WTC11 (cell line): ENCODE measurements around the gene CCDC201. TPM values are rescaled to one million over a fixed set of nuclear protein-coding genes. Genes with fewer than 3 reads are reported as not detected.

Experiments
- ATAC-seq: fragments of 200-7000 bp; cut with Tn5 transposase; 2 replicates; pipeline ENCODE4 v1.10.0; 2021; ENCODE audit warnings: mild to moderate bottlenecking, moderate library complexity
- CTCF ChIA-PET: fragments of 300-600 bp; sonication (Branson Sonifier 250); formaldehyde crosslinking; loops from one replicate; lab custom pipeline; 2021; ENCODE audit warnings: antibody characterized with exemption; lab: Charles Lee
- POLR2A ChIA-PET: fragments of 350-600 bp; sonication (Branson Sonifier 250); formaldehyde crosslinking; loops from one replicate; lab custom pipeline; 2021; ENCODE audit warnings: antibody characterized with exemption; lab: Charles Lee
- DNase-seq: peaks from one replicate; pipeline ENCODE4 v3.0.0; 2021; ENCODE audit warnings: low spot score
- H3K27ac Mint-ChIP-seq: 2 replicates; pipeline ENCODE4 v1.8.0; 2021; ENCODE audit warnings: mixed read lengths
- H3K27me3 Mint-ChIP-seq: 2 replicates; pipeline ENCODE4 v1.8.0; 2021; ENCODE audit warnings: low read depth, mild to moderate bottlenecking, moderate library complexity, mixed read lengths
- H3K36me3 Mint-ChIP-seq: 2 replicates; pipeline ENCODE4 v1.8.0; 2021; ENCODE audit warnings: mixed read lengths
- H3K4me1 Mint-ChIP-seq: 2 replicates; pipeline ENCODE4 v1.8.0; 2022; ENCODE audit warnings: mixed read lengths
- H3K4me3 Mint-ChIP-seq: 2 replicates; pipeline ENCODE4 v1.8.0; 2021; ENCODE audit warnings: mild to moderate bottlenecking, moderate library complexity, mixed read lengths
- H3K9me3 Mint-ChIP-seq: 2 replicates; pipeline ENCODE4 v1.8.0; 2021; ENCODE audit warnings: mixed read lengths
- ATF1 ChIP-seq: sonication (generic); formaldehyde crosslinking; IDR thresholded peaks from 2 replicates; pipeline ENCODE4 v1.8.1; 2023; ENCODE audit warnings: mild to moderate bottlenecking, moderate library complexity, missing genetic modification reagents
- ESRRA ChIP-seq: sonication (generic); formaldehyde crosslinking; IDR thresholded peaks from 2 replicates; pipeline ENCODE4 v1.8.1; 2022; ENCODE audit warnings: mild to moderate bottlenecking, missing genetic modification reagents, borderline replicate concordance
- FOXP4 ChIP-seq: sonication (generic); formaldehyde crosslinking; IDR thresholded peaks from 2 replicates; pipeline ENCODE4 v1.8.0; 2022; ENCODE audit warnings: mild to moderate bottlenecking, missing genetic modification reagents
- GABPB1 ChIP-seq: sonication (generic); formaldehyde crosslinking; IDR thresholded peaks from 2 replicates; pipeline ENCODE4 v1.8.1; 2023; ENCODE audit warnings: mild to moderate bottlenecking, missing genetic modification reagents
- GRHL2 ChIP-seq: fragments of 250-450 bp; sonication (Bioruptor Pico); IDR thresholded peaks from 2 replicates; pipeline ENCODE4 v1.8.0; 2022; ENCODE audit warnings: mild to moderate bottlenecking, moderate library complexity; ENCODE audit not compliant: insufficient replicate concordance, severe bottlenecking
- NR1H2 ChIP-seq: sonication (generic); formaldehyde crosslinking; IDR thresholded peaks from 2 replicates; pipeline ENCODE4 v1.9.0; 2021; ENCODE audit warnings: mild to moderate bottlenecking, moderate library complexity, missing genetic modification reagents
- NR3C1 ChIP-seq: sonication (generic); formaldehyde crosslinking; conservative IDR thresholded peaks from 2 replicates; pipeline ENCODE4 v1.8.1; 2023; ENCODE audit warnings: low read depth, mild to moderate bottlenecking, missing genetic modification reagents
- PRRX2 ChIP-seq: fragments of 250-450 bp; sonication (Bioruptor Pico); IDR thresholded peaks from 2 replicates; pipeline ENCODE4 v1.8.0; 2021; ENCODE audit warnings: mild to moderate bottlenecking
- TCF7 ChIP-seq: sonication (generic); formaldehyde crosslinking; IDR thresholded peaks from 2 replicates; pipeline ENCODE4 v1.8.0; 2022; ENCODE audit warnings: mild to moderate bottlenecking, low read depth, missing genetic modification reagents, moderate library complexity
- TP53 ChIP-seq: sonication (generic); formaldehyde crosslinking; IDR thresholded peaks from 2 replicates; pipeline ENCODE4 v1.8.1; 2023; ENCODE audit warnings: mild to moderate bottlenecking, missing genetic modification reagents
- ZNF138 ChIP-seq: sonication (generic); formaldehyde crosslinking; conservative IDR thresholded peaks from 2 replicates; pipeline ENCODE4 v1.8.1; 2022; ENCODE audit warnings: mild to moderate bottlenecking, moderate library complexity, missing genetic modification reagents
- ZNF232 ChIP-seq: sonication (generic); formaldehyde crosslinking; IDR thresholded peaks from 2 replicates; pipeline ENCODE4 v1.8.0; 2022; ENCODE audit warnings: mild to moderate bottlenecking, missing genetic modification reagents
- ZNF281 ChIP-seq: sonication (generic); formaldehyde crosslinking; IDR thresholded peaks from 2 replicates; pipeline ENCODE4 v1.8.0; 2023; ENCODE audit warnings: mild to moderate bottlenecking, missing genetic modification reagents
- ZNF532 ChIP-seq: fragments of 250-450 bp; sonication (Bioruptor Pico); IDR thresholded peaks from 2 replicates; pipeline ENCODE4 v1.9.0; 2021; ENCODE audit warnings: mild to moderate bottlenecking, borderline replicate concordance
- total RNA-seq: library from RNA; stranded (reverse); gene quantifications from 3 replicates; pipeline ENCODE4 v1.2.3, GENCODE V29; 2021

The CCDC201 gene
- total RNA-seq, 1 experiment from 2014 or later, result not detected

GRCh38 chr7:45878457-45879144 lies 5.7 kb upstream of the CCDC201 start (continued):
- no peak for TF ChIP-seq ZNF281

- Mint-ChIP-seq H3K9me3 (peaks cover 40% of the 10 kb centered on the region), H3K27ac (no peak overlapping the region), H3K4me1 (0 out of 2 replicates have a peak, but pooled peaks cover 5% of the 10 kb centered on the region), H3K36me3 (peaks cover 25% of the 10 kb centered on the region), H3K27me3 (peaks cover 4% of the 10 kb centered on the region; the same call in 1 of the 2 replicates), H3K4me3 (no peak overlapping the region)
- CTCF ChIA-PET, result no interaction called here
- DNase-seq (no peak), ATAC-seq (no peak)
- TF ChIP-seq PRRX2 (CRISPR knock-in tag) (no peak), TCF7 (no peak), ZNF232 (no peak), ESRRA (no peak), ZNF532 (CRISPR knock-in tag) (no peak), FOXP4 (CRISPR knock-in tag) (no peak), ATF1 (CRISPR knock-in tag) (no peak), NR1H2 (CRISPR knock-in tag) (no peak), GRHL2 (CRISPR knock-in tag) (no peak), ZNF138 (CRISPR knock-in tag) (no peak)
- POLR2A ChIA-PET, result no interaction called here
These were observed 3.6 kb upstream of the CCDC201 start for GRCh38 chr7:45876519-45876918.

GRCh38 chr7:45874408-45875131 lies 1.7 kb upstream of the CCDC201 start:
- POLR2A ChIA-PET, result no interaction called here
- Mint-ChIP-seq H3K9me3 (peaks cover 39% of the 10 kb centered on the region), H3K27me3 (peaks cover 4% of the 10 kb centered on the region; the same call in 1 of the 2 replicates), H3K27ac (no peak overlapping the region), H3K4me3 (no peak overlapping the region), H3K36me3 (peaks cover 25% of the 10 kb centered on the region), H3K4me1 (0 out of 2 replicates have a peak, but pooled peaks cover 5% of the 10 kb centered on the region)
- CTCF ChIA-PET, result interaction anchor here (1.4 kb wide), 1 partner anchor 16 kb away, joined by 3 read pairs; no protein-coding TSS in a partner anchor
- ATAC-seq (no peak), DNase-seq (no peak)
- TF ChIP-seq GABPB1 (CRISPR knock-in tag) (peak; percentile 43; the same call in 1 of the 2 replicates), ESRRA (no peak), NR3C1 (CRISPR knock-in tag) (no peak), TP53 (CRISPR knock-in tag) (no peak)
